Osteoblast (primary cell): ENCODE data around the gene SLC10A4. TPM values are rescaled to one million over a fixed set of nuclear protein-coding genes. Genes with fewer than 3 reads are reported as not detected.

Source experiments
- DNase-seq: peaks from one replicate; pipeline ENCODE4 v3.0.0; 2011; ENCODE audit warnings: low spot score, mixed read lengths; ENCODE audit not compliant: insufficient read length; ENCODE audit errors: missing footprints
- H2AFZ ChIP-seq: 2 replicates; pipeline ENCODE4 v1.6.0; 2011; ENCODE audit warnings: mild to moderate bottlenecking, low read length
- H3K27ac ChIP-seq: 2 replicates; pipeline ENCODE4 v1.5.1; 2011; ENCODE audit warnings: mild to moderate bottlenecking, low read depth, low read length, moderate library complexity
- H3K27me3 ChIP-seq: 2 replicates; pipeline ENCODE4 v1.6.0; 2012; ENCODE audit warnings: mild to moderate bottlenecking, control low read depth, inconsistent platforms, low read length, moderate library complexity; ENCODE audit not compliant: insufficient read depth
- H3K36me3 ChIP-seq: 2 replicates; pipeline ENCODE4 v1.5.1; 2011; ENCODE audit warnings: mild to moderate bottlenecking, low read length, control low read depth, moderate library complexity; ENCODE audit not compliant: insufficient read depth
- H3K4me1 ChIP-seq: 2 replicates; pipeline ENCODE4 v1.5.1; 2011; ENCODE audit warnings: mild to moderate bottlenecking, low read length, control low read depth, moderate library complexity; ENCODE audit not compliant: insufficient read depth
- H3K4me2 ChIP-seq: 2 replicates; pipeline ENCODE4 v1.6.0; 2011; ENCODE audit warnings: mild to moderate bottlenecking, low read length; ENCODE audit not compliant: insufficient read depth
- H3K4me3 ChIP-seq: fragments of 200-600 bp; sonication (generic); 3 replicates; pipeline ENCODE4 v1.5.1; 2012; ENCODE audit warnings: mild to moderate bottlenecking, low read length, inconsistent platforms; ENCODE audit not compliant: insufficient read depth
- H3K79me2 ChIP-seq: 2 replicates; pipeline ENCODE4 v1.6.0; 2012; ENCODE audit warnings: mild to moderate bottlenecking, low read length, control low read depth, inconsistent platforms; ENCODE audit not compliant: insufficient read depth
- H3K9me3 ChIP-seq: 2 replicates; pipeline ENCODE4 v1.5.1; 2011; ENCODE audit warnings: low read depth, low read length, control low read depth
- H4K20me1 ChIP-seq: 2 replicates; pipeline ENCODE4 v1.6.0; 2012; ENCODE audit warnings: mild to moderate bottlenecking, low read length, control low read depth; ENCODE audit not compliant: insufficient read depth
- CTCF ChIP-seq: IDR thresholded peaks from 2 replicates; pipeline ENCODE4 v1.5.1; 2011; ENCODE audit warnings: mild to moderate bottlenecking, low read depth, low read length, moderate library complexity; ENCODE audit errors: extremely low read depth
- total RNA-seq: library from RNA; depleted of rRNA; stranded (reverse); fragments of >200 nt; gene quantifications from 2 replicates; pipeline ENCODE4 v1.2.3, GENCODE V29; 2012

The SLC10A4 gene
- total RNA-seq, 1 donor: not detected

- H3K4me1 ChIP-seq: peaks cover 8% of the 10 kb centered on the region
- no peak for DNase-seq
- no peak overlapping the region for H3K4me3 ChIP-seq
- H3K9me3 ChIP-seq: no peaks in the 10 kb centered on the region
- H4K20me1 ChIP-seq: no peaks in the 10 kb centered on the region
- no peak overlapping the region for H3K27ac ChIP-seq
- TF ChIP-seq CTCF: no peak
- H3K79me2 ChIP-seq: no peaks in the 10 kb centered on the region
- no peak overlapping the region for H3K4me2 ChIP-seq
- H3K36me3 ChIP-seq: no peaks in the 10 kb centered on the region
- no peak overlapping the region for H2AFZ ChIP-seq
- no peaks in the 10 kb centered on the region for H3K27me3 ChIP-seq
Measured at GRCh38 chr4:48454591-48454990, 28.6 kb upstream of the SLC10A4 start.

- Histone ChIP-seq H4K20me1 (no peaks in the 10 kb centered on the region), H3K27me3 (peaks cover 2% of the 10 kb centered on the region), H3K4me2 (no peak overlapping the region), H3K4me1 (no peaks in the 10 kb centered on the region), H3K9me3 (no peaks in the 10 kb centered on the region), H2AFZ (no peak overlapping the region), H3K36me3 (no peaks in the 10 kb centered on the region), H3K79me2 (no peaks in the 10 kb centered on the region), H3K27ac (no peak overlapping the region), H3K4me3 (no peak overlapping the region)
- TF ChIP-seq CTCF: no peak
- no peak for DNase-seq
Measured at GRCh38 chr4:48461000-48461399, 22.1 kb upstream of the SLC10A4 start.

- TF ChIP-seq CTCF: no peak
- H3K4me1 ChIP-seq: no peaks in the 10 kb centered on the region
- H3K4me2 ChIP-seq: no peak overlapping the region
- H3K27me3 ChIP-seq: peaks cover 2% of the 10 kb centered on the region
- DNase-seq: no peak
- no peak overlapping the region for H2AFZ ChIP-seq
- no peaks in the 10 kb centered on the region for H3K9me3 ChIP-seq
- no peaks in the 10 kb centered on the region for H4K20me1 ChIP-seq
- H3K27ac ChIP-seq: no peak overlapping the region
- no peak overlapping the region for H3K4me3 ChIP-seq
- no peaks in the 10 kb centered on the region for H3K36me3 ChIP-seq
- H3K79me2 ChIP-seq: no peaks in the 10 kb centered on the region
Measured at GRCh38 chr4:48462363-48462762, 20.8 kb upstream of the SLC10A4 start.

- DNase-seq: no peak
- no peaks in the 10 kb centered on the region for H4K20me1 ChIP-seq
- peaks cover 2% of the 10 kb centered on the region for H3K27me3 ChIP-seq
- H3K4me2 ChIP-seq: peak overlapping the region; percentile 16
- no peaks in the 10 kb centered on the region for H3K79me2 ChIP-seq
- H3K4me3 ChIP-seq: peak overlapping the region; percentile 0
- H3K27ac ChIP-seq: no peak overlapping the region
- TF ChIP-seq CTCF: no peak
- peaks cover 11% of the 10 kb centered on the region for H3K4me1 ChIP-seq
- H2AFZ ChIP-seq: peak overlapping the region; percentile 54
- no peaks in the 10 kb centered on the region for H3K9me3 ChIP-seq
- H3K36me3 ChIP-seq: no peaks in the 10 kb centered on the region
Measured at GRCh38 chr4:48467442-48467841, 15.7 kb upstream of the SLC10A4 start.
